GM12865 (cell line): ENCODE data around the gene FOXN1.
"Not testable (repeated sequence)": the region's sequence is repeated elsewhere in the genome, so short reads cannot be mapped to it uniquely, and the experiment has no call there.

Experiments
- DNase-seq: peaks from one replicate; pipeline ENCODE4 v3.0.0; 2010; ENCODE audit warnings: low read depth
- H3K4me3 ChIP-seq: 2 replicates; pipeline ENCODE4 v1.5.1; 2011; ENCODE audit warnings: mild to moderate bottlenecking, low read depth, low read length, control low read depth
- CTCF ChIP-seq: IDR thresholded peaks from 2 replicates; pipeline ENCODE4 v1.5.1; 2011; ENCODE audit warnings: low read length, control low read depth, low read depth, inconsistent platforms; ENCODE audit not compliant: insufficient read depth; ENCODE audit errors: missing control alignments

FOXN1 gene

GRCh38 chr17:28505986-28506665, at the start of gene FOXN1:
TSS of gene FOXN1 (plus strand) at chr17:28506348. CDS start at chr17:28523970, 17,622 bp downstream.
- no peak for TF ChIP-seq CTCF
- no peak within 1 kb of the TSS for H3K4me3 ChIP-seq
- no peak for DNase-seq

- H3K4me3 ChIP-seq = no peak overlapping the region
- DNase-seq = no peak
- no peak for TF ChIP-seq CTCF
Observed at GRCh38 chr17:28457890-28458289, 48.3 kb upstream of the FOXN1 start.

- H3K4me3 ChIP-seq, DNase-seq: not testable (repeated sequence)
Observed at GRCh38 chr17:28458881-28459280, 47.3 kb upstream of the FOXN1 start.

GRCh38 chr17:28460901-28461300, 45.2 kb upstream of the FOXN1 start:
- TF ChIP-seq CTCF = no peak
- no peak overlapping the region for H3K4me3 ChIP-seq
- DNase-seq = no peak

DNA sequence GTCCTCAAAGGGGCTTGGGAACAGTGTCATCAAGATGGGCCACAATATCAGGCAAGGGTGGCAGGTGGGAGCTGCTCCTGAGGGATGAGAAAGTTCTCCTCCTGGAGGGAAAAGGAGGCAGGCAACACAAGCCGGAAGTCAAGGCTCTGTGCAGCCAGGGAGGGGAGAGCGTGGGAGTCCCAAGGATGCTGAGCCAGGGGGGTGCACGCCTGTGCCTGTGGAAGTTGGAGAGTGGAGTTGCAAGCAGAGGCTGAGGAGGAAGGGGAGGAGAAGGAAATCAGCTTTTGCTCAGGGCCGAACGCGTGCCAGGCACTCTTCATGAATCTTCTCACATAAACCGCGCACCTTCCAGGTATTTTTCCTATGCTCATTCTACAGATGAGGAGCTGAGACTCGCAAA, 40.1 kb upstream of the FOXN1 start:
- DNase-seq = no peak
- no peak overlapping the region for H3K4me3 ChIP-seq
- no peak for TF ChIP-seq CTCF

GRCh38 chr17:28466521-28467048, 39.6 kb upstream of the FOXN1 start:
- no peak for DNase-seq
- H3K4me3 ChIP-seq = no peak overlapping the region
- TF ChIP-seq CTCF = no peak

DNA sequence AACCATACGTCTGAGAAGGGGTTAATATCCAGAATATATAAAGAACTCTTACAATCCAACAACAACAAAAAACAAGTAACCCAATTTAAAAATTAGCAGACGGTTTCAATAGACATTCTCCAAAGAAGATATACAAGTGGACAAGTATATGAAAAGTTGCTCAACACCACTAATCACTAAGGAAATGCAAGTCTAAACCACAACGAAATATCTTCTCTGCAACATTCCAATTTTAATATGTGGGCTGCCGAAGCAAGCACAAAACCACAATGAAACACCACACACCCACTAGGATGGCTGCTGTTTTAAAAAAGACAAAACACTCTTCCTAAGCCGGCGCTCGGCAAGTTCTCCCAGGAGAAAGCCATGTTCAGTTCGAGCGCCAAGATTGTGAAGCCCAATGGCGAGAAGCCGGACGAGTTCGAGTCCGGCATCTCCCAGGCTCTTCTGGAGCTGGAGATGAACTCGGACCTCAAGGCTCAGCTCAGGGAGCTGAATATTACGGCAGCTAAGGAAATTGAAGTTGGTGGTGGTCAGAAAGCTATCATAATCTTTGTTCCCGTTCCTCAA, 38.6 kb upstream of the FOXN1 start:
- DNase-seq = no peak
- no peak overlapping the region for H3K4me3 ChIP-seq
- TF ChIP-seq CTCF = no peak

DNA sequence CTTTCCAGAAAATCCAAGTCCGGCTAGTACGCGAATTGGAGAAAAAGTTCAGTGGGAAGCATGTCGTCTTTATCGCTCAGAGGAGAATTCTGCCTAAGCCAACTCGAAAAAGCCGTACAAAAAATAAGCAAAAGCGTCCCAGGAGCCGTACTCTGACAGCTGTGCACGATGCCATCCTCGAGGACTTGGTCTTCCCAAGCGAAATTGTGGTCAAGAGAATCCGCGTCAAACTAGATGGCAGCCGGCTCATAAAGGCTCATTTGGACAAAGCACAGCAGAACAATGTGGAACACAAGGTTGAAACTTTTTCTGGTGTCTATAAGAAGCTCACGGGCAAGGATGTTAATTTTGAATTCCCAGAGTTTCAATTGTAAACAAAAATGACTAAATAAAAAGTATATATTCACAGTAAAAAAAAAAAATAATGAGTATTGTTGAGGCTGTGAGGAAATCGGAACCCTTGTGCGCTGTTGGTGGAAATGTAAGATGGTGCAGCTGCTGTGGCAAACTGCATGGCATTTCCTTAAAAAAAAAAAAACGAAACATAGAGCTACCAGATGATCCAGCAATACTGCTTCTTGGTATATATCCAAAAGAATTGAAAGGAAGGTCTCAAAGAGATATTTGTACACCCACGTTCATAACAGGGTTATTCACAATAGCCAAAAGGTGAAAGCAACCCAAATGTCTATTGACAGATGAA, 38.0 kb upstream of the FOXN1 start:
- DNase-seq, H3K4me3 ChIP-seq: not testable (repeated sequence)
